ENCODE data around the gene RABGAP1L. TPM values are rescaled to one million over a fixed set of nuclear protein-coding genes. Genes with fewer than 3 reads are reported as not detected.

RABGAP1L gene
- total and polyA plus RNA-seq, 2 donors (not counting 3 experiments of a cell fraction or from before 2014, with no cell fraction given) = 6.4 to 22.2 TPM

DNA sequence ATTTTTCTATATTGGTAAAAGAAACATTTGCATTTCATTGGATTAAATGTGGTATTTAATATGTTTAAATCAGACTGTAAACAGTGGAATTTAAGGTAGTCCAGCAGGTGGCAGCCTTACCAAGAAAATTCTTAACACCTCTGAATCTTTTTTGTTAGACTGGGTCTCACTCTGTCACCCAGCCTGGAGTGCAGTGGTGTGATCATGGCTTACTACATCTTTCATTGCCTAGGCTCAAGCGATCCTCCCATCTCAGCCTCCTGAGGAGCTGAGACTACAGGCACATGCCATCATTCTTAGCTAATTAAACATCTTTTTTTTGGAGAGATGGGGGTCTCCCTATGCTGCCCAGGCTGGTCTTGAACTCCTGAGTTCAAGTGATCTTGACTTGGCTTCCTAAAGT is 98.8 kb downstream of the RABGAP1L start:
- CTCF ChIA-PET = interaction anchor here (1.0 to 3.2 kb wide), 4 partner anchors 9 to 497 kb away, joined by 3 to 51 read pairs (median 21); no protein-coding TSS in a partner anchor

More for the DNA sequence above, 98.8 kb downstream of the RABGAP1L start:
- Histone ChIP-seq H3K27ac (ENCODE audit: insufficient read depth, low read depth, low read length) (no peak overlapping the region), H3K79me2 (ENCODE audit: control insufficient read depth, insufficient read depth, low read length) (no peaks in the 10 kb centered on the region), H3K27me3 (ENCODE audit: control insufficient read depth in 2 of 2, insufficient read depth in 2 of 2, low read length in 2 of 2) (no peaks in the 10 kb centered on the region), H2AFZ (ENCODE audit: low read depth, low read length) (no peak overlapping the region), H4K20me1 (replicated peaks; ENCODE audit: control insufficient read depth, extremely low read depth, insufficient read depth, low read length) (no peaks in the 10 kb centered on the region), H3K9me3 (replicated peaks; ENCODE audit: control insufficient read depth, insufficient read depth, low read length) (no peaks in the 10 kb centered on the region), H3K9me1 (replicated peaks; ENCODE audit: control insufficient read depth, extremely low read depth, insufficient read depth, low read length) (no peaks in the 10 kb centered on the region), H3K4me2 (ENCODE audit: insufficient read depth, low read length) (no peak overlapping the region), H3K9ac (replicated peaks; ENCODE audit: extremely low read depth, insufficient read depth, low read length) (no peak overlapping the region), H3K4me1 (ENCODE audit: control insufficient read depth, extremely low read depth, insufficient read depth, low read length) (no peaks in the 10 kb centered on the region), H3K4me3 (replicated peaks in 1 of 3; ENCODE audit: insufficient read depth in 1 of 3, low read depth in 1 of 3, low read length in 3 of 3) (no peak overlapping the region), H3K36me3 (ENCODE audit: control insufficient read depth in 2 of 2, extremely low read depth in 1 of 2, insufficient read depth in 2 of 2, low read length in 2 of 2) (no peaks in the 10 kb centered on the region)
- dilution Hi-C loops (cut with MboI; ENCODE audit: extremely low pct_ligation_motif_present, low sequenced_read_pairs) (no loop called here), intact Hi-C loops (cut with micrococcal nuclease) (loop anchor here (1.0 to 5.0 kb wide), 2 partner anchors 486 to 724 kb away; no protein-coding TSS in a partner anchor)
- BruUV-seq (replicated peaks) = no TSS peak
- FAIRE-seq (peak; percentile 59), DNase-seq (ENCODE audit: low read depth, low spot score) (peak; percentile 53)
- TF ChIP-seq, protein P1, sequence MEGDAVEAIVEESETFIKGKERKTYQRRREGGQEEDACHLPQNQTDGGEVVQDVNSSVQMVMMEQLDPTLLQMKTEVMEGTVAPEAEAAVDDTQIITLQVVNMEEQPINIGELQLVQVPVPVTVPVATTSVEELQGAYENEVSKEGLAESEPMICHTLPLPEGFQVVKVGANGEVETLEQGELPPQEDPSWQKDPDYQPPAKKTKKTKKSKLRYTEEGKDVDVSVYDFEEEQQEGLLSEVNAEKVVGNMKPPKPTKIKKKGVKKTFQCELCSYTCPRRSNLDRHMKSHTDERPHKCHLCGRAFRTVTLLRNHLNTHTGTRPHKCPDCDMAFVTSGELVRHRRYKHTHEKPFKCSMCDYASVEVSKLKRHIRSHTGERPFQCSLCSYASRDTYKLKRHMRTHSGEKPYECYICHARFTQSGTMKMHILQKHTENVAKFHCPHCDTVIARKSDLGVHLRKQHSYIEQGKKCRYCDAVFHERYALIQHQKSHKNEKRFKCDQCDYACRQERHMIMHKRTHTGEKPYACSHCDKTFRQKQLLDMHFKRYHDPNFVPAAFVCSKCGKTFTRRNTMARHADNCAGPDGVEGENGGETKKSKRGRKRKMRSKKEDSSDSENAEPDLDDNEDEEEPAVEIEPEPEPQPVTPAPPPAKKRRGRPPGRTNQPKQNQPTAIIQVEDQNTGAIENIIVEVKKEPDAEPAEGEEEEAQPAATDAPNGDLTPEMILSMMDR (IDR thresholded peaks at IDR 0.05; ENCODE audit: extremely low read depth in 1 of 2, insufficient read depth in 1 of 2, low read depth in 1 of 2, low read length in 2 of 2) = peak; percentile 35 to 37
- TF ChIP-seq, protein P2, sequence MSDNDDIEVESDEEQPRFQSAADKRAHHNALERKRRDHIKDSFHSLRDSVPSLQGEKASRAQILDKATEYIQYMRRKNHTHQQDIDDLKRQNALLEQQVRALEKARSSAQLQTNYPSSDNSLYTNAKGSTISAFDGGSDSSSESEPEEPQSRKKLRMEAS (IDR thresholded peaks at IDR 0.05; ENCODE audit: insufficient read depth, insufficient read length) = no peak
- TF ChIP-seq JUN (IDR thresholded peaks at IDR 0.05; ENCODE audit: borderline replicate concordance, insufficient read depth, insufficient read length, low read depth) (no peak), MYC (IDR thresholded peaks at IDR 0.05; ENCODE audit: low read depth, low read length) (no peak), POLR2AphosphoS5 (IDR thresholded peaks at IDR 0.05; ENCODE audit: insufficient read depth, low read depth, low read length) (no peak), EZH2 (IDR thresholded peaks at IDR 0.05; ENCODE audit: borderline replicate concordance, low read depth, low read length, severe bottlenecking) (no peak)
- POLR2A ChIA-PET = no interaction called here

Data from endothelial cell of umbilical vein (primary cell).